ENCODE results near the gene CRIM1.

DNA sequence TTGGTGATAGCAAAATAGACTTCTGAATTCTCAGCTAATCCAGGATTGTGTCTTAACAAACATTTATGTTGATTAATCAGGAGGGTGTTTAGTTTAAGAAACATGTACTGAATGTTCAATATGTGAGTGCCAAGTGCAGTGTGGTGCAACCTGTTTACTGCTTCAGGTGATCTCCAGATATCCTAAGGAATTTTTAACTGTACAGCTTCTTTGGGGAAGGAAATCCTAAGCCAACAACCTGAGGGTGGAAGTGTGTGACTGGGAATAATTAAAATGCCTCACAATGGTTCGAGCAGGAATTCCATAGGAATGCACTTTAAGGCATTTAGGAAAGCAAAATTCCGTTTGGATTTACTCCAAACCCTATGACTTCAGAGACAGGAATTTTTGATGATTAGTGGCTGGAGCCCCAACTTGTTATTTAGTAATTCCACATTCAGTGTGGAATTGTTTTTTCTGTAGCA lies 16.4 kb downstream of the CRIM1 start:
- TF ChIP-seq, protein P1, sequence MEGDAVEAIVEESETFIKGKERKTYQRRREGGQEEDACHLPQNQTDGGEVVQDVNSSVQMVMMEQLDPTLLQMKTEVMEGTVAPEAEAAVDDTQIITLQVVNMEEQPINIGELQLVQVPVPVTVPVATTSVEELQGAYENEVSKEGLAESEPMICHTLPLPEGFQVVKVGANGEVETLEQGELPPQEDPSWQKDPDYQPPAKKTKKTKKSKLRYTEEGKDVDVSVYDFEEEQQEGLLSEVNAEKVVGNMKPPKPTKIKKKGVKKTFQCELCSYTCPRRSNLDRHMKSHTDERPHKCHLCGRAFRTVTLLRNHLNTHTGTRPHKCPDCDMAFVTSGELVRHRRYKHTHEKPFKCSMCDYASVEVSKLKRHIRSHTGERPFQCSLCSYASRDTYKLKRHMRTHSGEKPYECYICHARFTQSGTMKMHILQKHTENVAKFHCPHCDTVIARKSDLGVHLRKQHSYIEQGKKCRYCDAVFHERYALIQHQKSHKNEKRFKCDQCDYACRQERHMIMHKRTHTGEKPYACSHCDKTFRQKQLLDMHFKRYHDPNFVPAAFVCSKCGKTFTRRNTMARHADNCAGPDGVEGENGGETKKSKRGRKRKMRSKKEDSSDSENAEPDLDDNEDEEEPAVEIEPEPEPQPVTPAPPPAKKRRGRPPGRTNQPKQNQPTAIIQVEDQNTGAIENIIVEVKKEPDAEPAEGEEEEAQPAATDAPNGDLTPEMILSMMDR (IDR thresholded peaks at IDR 0.05): no peak
- no peak for TF ChIP-seq ZFX (IDR thresholded peaks at IDR 0.05; ENCODE audit: borderline replicate concordance)

Measured in 22Rv1 (cell line).